Measurements from ENCODE around the gene EXOC6. TPM values are rescaled to one million over a fixed set of nuclear protein-coding genes. Genes with fewer than 3 reads are reported as not detected.

Gene EXOC6
- polyA plus RNA-seq, 4 donors = 16.5 to 22.0 (median 19.0) TPM

- DNase-seq (ENCODE audit: low read depth in 4 of 4, low spot score in 2 of 4) = no peak
Measured at GRCh38 chr10:93062514-93063143, 214.3 kb downstream of the EXOC6 start.

GRCh38 chr10:93063144-93063976 lies 215.0 kb downstream of the EXOC6 start:
- no peak for DNase-seq (ENCODE audit: low read depth in 4 of 4, low spot score in 2 of 4)

- no peak for DNase-seq (ENCODE audit: low read depth in 4 of 4, low spot score in 2 of 4)
Measured at GRCh38 chr10:93063977-93064660, 215.8 kb downstream of the EXOC6 start.

DNA sequence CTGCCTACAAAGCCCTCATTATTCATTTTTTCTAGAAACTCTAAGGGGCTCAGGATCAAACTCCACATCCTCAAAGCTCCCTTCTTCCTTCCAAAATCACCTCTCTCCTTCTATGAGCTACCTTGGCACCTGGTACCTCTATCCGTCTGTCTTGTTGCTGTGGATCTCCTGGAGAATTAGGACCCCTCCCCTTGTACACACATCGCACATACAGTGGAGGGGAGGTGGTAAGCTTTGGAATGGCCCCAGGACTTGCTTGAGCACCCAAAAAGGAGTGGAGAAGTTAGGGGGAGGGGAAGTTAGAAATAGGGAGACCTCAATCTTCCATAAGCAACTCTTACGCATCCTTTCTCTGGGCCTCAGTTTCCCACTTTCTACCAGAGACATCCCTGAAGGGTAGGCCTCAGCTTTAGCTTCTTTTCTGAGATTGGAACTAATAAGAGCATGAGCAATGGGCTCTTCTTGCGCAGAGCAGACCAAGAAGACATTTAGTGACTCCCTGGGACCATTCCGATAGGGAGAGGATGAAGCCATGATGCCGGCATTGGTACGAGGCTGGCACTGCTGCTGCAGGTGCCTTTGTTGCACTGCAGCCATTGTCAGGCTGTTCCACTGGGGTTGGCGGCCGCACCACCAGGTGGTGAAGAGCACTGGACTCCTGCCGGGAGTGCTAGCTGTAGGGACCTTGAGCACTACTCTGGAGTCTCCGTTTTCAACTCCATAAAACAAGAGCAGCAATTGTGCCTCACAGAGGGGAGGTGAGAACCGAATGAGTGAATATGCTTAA lies 216.7 kb downstream of the EXOC6 start:
- DNase-seq (ENCODE audit: low read depth in 4 of 4, low spot score in 2 of 4) = no peak

DNA sequence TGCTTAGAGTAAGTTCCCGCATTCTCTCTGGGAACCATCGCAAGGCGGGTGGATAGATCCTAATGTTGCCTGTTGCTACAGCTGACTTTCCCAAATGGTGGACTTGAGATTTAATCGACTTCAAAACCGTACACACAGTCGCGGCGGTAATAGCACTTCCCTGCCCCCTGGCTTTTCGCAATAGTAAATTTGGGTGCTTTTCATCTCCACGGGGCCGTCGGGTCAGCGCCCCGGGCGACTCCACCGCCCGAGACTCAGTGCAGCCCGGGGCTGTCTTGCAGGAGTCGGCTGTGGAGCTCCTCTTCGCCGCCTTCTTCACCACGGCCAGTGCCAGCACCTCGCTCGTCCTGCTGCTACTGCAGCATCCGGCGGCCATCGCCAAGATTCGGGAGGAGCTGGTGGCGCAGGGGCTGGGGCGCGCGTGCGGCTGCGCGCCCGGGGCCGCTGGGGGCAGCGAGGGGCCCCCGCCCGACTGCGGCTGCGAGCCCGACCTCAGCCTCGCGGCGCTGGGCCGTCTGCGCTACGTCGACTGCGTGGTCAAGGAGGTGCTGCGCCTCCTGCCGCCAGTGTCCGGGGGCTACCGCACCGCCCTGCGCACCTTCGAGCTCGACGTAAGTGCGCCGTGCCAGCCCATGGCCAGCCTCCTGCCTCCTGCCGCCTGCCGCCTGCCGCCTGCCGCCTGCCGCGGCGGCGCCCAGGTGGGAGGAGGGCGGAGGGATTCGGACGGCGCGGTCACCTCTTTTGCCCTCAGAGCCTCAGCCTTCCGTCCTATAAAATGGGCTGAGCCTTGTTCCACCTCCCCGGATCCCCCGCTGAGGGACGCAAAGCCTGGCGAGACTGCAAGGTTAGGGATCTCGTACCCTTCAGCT lies 217.6 kb downstream of the EXOC6 start:
- DNase-seq (ENCODE audit: low read depth in 4 of 4, low spot score in 2 of 4) = no peak

- DNase-seq (ENCODE audit: low read depth in 4 of 4, low spot score in 2 of 4) = no peak
Measured at GRCh38 chr10:93066544-93066913, 218.2 kb downstream of the EXOC6 start.

DNA sequence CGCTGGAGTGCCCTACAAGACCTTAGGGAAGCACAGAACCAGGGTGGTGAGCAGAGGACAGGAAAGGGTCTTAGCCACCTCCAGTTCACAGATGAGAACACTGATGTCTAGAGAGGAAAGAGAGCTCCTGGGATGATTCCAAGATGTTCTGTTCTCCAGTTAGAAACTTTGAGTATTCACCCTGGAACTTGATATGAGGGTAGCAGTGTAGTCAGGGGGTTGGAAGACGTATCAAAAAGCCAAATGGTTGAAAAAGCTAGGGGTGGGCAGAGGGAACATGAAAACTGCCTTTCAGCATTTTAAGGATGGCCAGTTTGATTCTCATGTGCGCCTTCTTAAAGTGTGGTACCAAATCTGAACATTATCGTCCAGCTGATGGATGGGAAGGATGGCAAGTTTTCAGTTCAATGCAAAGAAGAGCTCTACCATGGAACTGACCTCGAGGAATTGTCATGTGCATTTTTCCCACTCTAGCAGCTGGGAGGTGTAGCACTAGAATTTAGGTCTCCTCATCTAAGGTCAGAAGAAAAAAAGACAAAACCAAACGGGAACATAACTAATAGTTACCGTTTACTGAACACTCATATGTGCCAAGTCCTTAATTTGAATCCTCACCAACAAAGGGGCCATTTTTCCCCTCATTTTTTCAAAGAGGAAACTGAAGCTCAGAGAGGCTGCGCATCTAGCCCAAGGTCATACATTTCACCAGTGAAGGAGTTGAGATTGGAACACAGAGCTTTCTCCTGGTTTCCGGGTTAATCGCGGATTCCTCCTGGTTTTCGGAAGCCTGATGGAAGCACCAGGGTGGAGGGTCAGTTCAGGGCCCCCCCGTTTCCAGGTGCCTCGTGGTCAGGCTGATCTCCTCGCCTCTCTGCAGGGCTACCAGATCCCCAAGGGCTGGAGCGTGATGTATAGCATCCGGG lies 219.4 kb downstream of the EXOC6 start:
- no peak for DNase-seq (ENCODE audit: low read depth in 4 of 4, low spot score in 2 of 4)

GRCh38 chr10:93068411-93069244 lies 220.3 kb downstream of the EXOC6 start:
- no peak for DNase-seq (ENCODE audit: low read depth in 4 of 4, low spot score in 2 of 4)

GRCh38 chr10:93069245-93069561 lies 220.9 kb downstream of the EXOC6 start:
- DNase-seq (ENCODE audit: low read depth in 4 of 4, low spot score in 2 of 4) = no peak

GRCh38 chr10:93070378-93071176 lies 222.3 kb downstream of the EXOC6 start:
- no peak for DNase-seq (ENCODE audit: low read depth in 4 of 4, low spot score in 2 of 4)

GRCh38 chr10:93071177-93071472 lies 222.8 kb downstream of the EXOC6 start:
- DNase-seq (ENCODE audit: low read depth in 4 of 4, low spot score in 2 of 4) = no peak

- DNase-seq (ENCODE audit: low read depth in 4 of 4, low spot score in 2 of 4) = no peak
Measured at GRCh38 chr10:93071674-93072224, 223.4 kb downstream of the EXOC6 start.

GRCh38 chr10:93072225-93072712 lies 223.9 kb downstream of the EXOC6 start:
- DNase-seq (ENCODE audit: low read depth in 4 of 4, low spot score in 2 of 4) = no peak

DNA sequence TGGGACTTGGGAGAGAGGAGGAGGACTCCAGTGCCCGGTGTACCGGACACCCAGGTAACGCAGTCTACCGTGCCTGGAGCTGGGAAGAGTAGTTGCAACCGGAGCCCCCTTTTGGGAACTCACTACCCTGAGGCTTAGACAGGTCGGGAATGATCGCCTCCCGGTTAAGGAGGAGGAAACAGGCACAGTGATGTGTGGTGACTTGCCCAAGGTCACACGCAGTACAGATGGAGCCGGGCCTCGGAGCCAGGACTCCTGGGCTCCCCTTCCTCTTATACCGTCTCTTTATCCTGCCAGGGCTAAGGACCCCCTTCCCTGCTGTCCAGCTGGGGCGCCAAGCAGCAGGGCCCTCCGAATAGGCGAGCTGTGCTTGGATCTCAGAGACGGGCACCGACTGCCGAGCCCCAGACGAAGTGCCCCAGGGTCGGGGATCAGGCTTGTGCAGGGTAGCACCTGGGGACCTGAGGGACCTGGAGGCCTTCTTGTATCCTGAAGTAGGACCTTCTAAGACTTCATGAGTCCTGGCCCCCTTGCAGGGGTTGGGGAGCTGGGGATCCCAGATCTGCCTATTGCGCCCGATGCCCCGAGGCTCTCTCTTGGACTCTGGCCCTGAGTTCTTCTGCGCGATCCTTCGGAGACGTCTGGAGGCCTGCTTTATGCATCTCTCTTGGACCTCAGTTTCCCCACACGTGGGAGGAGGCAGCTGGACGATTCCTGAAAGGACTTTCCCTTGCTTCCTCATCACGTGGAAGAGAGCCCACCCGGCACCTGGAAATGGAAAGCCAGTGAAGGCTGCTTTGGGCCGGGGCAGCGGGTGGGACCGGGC lies 224.6 kb downstream of the EXOC6 start:
- no peak for DNase-seq (ENCODE audit: low read depth in 4 of 4, low spot score in 2 of 4)

- no peak for DNase-seq (ENCODE audit: low read depth in 4 of 4, low spot score in 2 of 4)
Measured at GRCh38 chr10:93073539-93074146, 225.3 kb downstream of the EXOC6 start, which contains the start of gene CYP26A1. CYP26A1 (plus strand) TSS chr10:93073893; CDS start chr10:93073935, 42 bp downstream.
